AG09309 (cell line): Measurements from ENCODE around the gene COL24A1.

ENCODE experiments used
- DNase-seq: peaks from one replicate; pipeline ENCODE4 v3.0.0-alpha.2; 2010; ENCODE audit warnings: low read depth
- H3K4me3 ChIP-seq: 2 replicates; pipeline ENCODE4 v1.5.1; 2011; ENCODE audit warnings: mild to moderate bottlenecking, low read depth, low read length, moderate library complexity; ENCODE audit not compliant: control insufficient read depth
- TF ChIP-seq, protein P1 (sequence below): IDR thresholded peaks from 2 replicates; pipeline ENCODE4 v1.5.1; 2011; ENCODE audit warnings: mild to moderate bottlenecking, low read depth, low read length, inconsistent platforms; ENCODE audit not compliant: insufficient read depth, control insufficient read depth; ENCODE audit errors: missing control alignments

The COL24A1 gene

DNA sequence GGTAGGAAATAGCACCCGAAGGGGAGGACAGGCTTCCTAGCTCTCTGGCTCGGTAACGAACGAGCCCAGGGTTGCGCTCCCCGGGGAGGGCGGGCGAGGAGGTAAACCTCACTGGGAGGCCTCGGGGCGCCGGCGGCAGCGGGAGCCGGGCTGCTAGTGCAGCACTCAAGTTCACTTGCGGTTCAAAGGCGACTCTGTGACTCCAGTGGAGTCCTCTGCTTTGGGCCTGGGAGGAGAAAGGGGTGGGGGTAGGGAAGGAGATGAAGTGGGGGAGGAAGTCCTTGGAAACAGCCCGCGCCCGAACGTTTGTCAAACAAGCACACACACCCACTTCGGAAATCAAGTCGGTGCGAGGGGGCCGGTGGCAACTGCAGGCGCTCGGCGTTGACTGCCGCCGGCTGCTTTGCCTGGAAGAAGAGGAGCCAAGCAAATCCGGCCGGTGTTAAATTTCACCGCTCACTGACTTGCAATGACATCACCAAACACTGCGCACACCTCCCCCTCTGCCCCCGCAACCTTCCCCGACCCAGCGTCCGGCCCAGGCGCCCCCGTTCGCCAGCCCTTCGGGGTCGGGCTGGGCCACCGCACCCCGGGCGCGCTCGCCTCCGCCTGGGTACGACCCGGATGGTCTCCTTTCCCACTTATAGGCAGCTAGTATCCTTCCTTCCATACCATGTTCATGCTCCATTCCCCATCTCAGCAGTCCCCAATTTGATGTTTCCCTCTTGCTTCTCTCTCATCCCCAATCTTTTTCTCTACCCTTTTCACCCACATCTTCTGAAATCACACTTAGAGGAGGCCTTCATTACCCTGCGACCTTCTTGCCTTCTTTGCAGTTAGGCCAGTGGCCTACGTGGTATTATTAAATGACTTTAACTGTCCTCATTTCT, at the start of gene COL24A1:
TSS of gene COL24A1 (minus strand) at position 207 of the 890 bp plus-strand sequence. CDS start 376 bp downstream, outside the sequence.
- H3K4me3 ChIP-seq, result peak within 1 kb of the TSS; percentile 46
- TF ChIP-seq, protein P1, sequence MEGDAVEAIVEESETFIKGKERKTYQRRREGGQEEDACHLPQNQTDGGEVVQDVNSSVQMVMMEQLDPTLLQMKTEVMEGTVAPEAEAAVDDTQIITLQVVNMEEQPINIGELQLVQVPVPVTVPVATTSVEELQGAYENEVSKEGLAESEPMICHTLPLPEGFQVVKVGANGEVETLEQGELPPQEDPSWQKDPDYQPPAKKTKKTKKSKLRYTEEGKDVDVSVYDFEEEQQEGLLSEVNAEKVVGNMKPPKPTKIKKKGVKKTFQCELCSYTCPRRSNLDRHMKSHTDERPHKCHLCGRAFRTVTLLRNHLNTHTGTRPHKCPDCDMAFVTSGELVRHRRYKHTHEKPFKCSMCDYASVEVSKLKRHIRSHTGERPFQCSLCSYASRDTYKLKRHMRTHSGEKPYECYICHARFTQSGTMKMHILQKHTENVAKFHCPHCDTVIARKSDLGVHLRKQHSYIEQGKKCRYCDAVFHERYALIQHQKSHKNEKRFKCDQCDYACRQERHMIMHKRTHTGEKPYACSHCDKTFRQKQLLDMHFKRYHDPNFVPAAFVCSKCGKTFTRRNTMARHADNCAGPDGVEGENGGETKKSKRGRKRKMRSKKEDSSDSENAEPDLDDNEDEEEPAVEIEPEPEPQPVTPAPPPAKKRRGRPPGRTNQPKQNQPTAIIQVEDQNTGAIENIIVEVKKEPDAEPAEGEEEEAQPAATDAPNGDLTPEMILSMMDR, result no peak
- DNase-seq, result no peak

DNA sequence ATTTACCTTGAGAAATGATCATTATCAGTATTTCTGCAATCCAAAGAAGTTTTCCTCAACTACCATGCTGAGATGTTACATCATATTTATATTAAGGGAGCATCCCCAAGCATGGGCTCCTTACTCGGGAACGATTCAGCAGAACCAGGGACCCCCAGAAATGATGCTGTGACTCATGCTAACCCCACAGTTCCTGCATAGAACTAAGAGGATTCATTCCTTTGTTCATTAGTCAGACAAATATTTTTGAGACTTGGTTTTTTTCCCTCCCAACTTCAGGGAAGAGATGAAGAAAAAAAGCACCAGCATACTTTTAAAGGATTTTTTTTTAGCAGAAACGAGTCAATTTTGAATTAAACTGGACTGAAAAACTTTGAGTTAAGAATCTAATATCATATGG, 49.2 kb upstream of the COL24A1 start:
- TF ChIP-seq, protein P1, result no peak
- no peak overlapping the region for H3K4me3 ChIP-seq
- no peak for DNase-seq

- no peak overlapping the region for H3K4me3 ChIP-seq
- TF ChIP-seq, protein P1, result no peak
- DNase-seq, result no peak
Observed at GRCh38 chr1:86202552-86203340, 46.2 kb upstream of the COL24A1 start.

GRCh38 chr1:86201311-86201710, 44.7 kb upstream of the COL24A1 start:
- TF ChIP-seq, protein P1, result no peak
- no peak overlapping the region for H3K4me3 ChIP-seq
- DNase-seq, result no peak

DNA sequence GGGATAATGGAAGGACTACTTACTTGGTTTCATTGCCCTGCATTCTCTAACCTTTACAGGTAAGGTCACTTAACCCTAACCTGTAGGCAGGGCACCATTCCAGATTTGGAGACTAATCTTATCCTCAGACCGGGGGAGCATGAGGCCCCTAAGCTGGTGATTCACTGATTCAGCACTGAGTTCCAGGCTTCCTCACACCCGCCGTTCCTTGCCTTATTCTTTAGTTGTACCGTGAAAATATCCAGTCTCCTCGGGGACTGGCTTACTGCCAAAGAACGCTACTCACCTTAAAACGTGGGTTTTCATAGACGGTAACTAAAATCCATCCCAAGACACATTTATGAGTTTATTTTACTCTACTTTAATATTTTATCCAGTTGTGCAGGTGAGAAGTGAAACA, 44.3 kb upstream of the COL24A1 start:
- no peak for DNase-seq
- H3K4me3 ChIP-seq, result no peak overlapping the region
- TF ChIP-seq, protein P1, result no peak

GRCh38 chr1:86197206-86197855, 40.8 kb upstream of the COL24A1 start:
- H3K4me3 ChIP-seq, result no peak overlapping the region
- TF ChIP-seq, protein P1, result no peak
- DNase-seq, result no peak
